GM21825 (cell line): Measurements from ENCODE around the gene MPC2.

Experiments
- ATAC-seq: cut with Tn5 transposase; IDR thresholded peaks from one replicate; pipeline ENCODE4 v1.9.1; 2021; ENCODE audit warnings: mild to moderate bottlenecking, moderate library complexity; ENCODE audit not compliant: unreplicated experiment

MPC2 gene

GRCh38 chr1:167936930-167937708 lies at the start of gene MPC2:
MPC2 (minus strand) TSS chr1:167937072; CDS start chr1:167935841, 1,231 bp downstream.
- peak; percentile 6 for ATAC-seq

GRCh38 chr1:167984886-167985489 lies 48.1 kb upstream of the MPC2 start:
- no peak for ATAC-seq

- no peak for ATAC-seq
Observed at GRCh38 chr1:167983797-167984420, 47.0 kb upstream of the MPC2 start.

GRCh38 chr1:167981933-167982332 lies 45.1 kb upstream of the MPC2 start:
- ATAC-seq: no peak

GRCh38 chr1:167977245-167977644 lies 40.4 kb upstream of the MPC2 start:
- no peak for ATAC-seq

GRCh38 chr1:167974698-167975097 lies 37.8 kb upstream of the MPC2 start:
- ATAC-seq: no peak

- ATAC-seq: no peak
Observed at GRCh38 chr1:167973832-167974231, 37.0 kb upstream of the MPC2 start.

GRCh38 chr1:167968569-167968968 lies 31.7 kb upstream of the MPC2 start:
- no peak for ATAC-seq

- ATAC-seq: no peak
Observed at GRCh38 chr1:167966050-167966449, 29.2 kb upstream of the MPC2 start.

GRCh38 chr1:167964646-167965045 lies 27.8 kb upstream of the MPC2 start:
- ATAC-seq: no peak

- no peak for ATAC-seq
Observed at GRCh38 chr1:167957710-167958109, 20.8 kb upstream of the MPC2 start.

- ATAC-seq: no peak
Observed at GRCh38 chr1:167955915-167956314, 19.0 kb upstream of the MPC2 start.

- ATAC-seq: no peak
Observed at GRCh38 chr1:167950569-167950968, 13.7 kb upstream of the MPC2 start.

GRCh38 chr1:167949785-167950184 lies 12.9 kb upstream of the MPC2 start:
- no peak for ATAC-seq

GRCh38 chr1:167947733-167948132 lies 10.9 kb upstream of the MPC2 start:
- ATAC-seq: no peak

- ATAC-seq: no peak
Observed at GRCh38 chr1:167943541-167943940, 6.7 kb upstream of the MPC2 start.

GRCh38 chr1:167940264-167940663 lies 3.4 kb upstream of the MPC2 start:
- no peak for ATAC-seq

- ATAC-seq: no peak
Observed at GRCh38 chr1:167938080-167938636, 1.3 kb upstream of the MPC2 start.

GRCh38 chr1:167937709-167938010 lies 788 bp upstream of the MPC2 start:
- ATAC-seq: no peak

GRCh38 chr1:167936068-167936929 lies 573 bp downstream of the MPC2 start, which contains the start of gene DCAF6:
DCAF6 (plus strand) TSS chr1:167936683; CDS start chr1:167936912, 229 bp downstream.
- ATAC-seq: peak; percentile 75
